T-helper 2 cell (primary cell): ENCODE measurements around the gene MYO1F.
"Not testable (repeated sequence)": the region's sequence is repeated elsewhere in the genome, so short reads cannot be mapped to it uniquely, and the experiment has no call there.

Experiments
- DNase-seq, 5 experiments: peaks; one replicate each; pipeline versions ENCODE4 v3.0.0 to v3.0.0-alpha.2; 2012 to 2022

MYO1F gene

GRCh38 chr19:8561075-8561764 is 16.0 kb downstream of the MYO1F start:
- DNase-seq: no peak

GRCh38 chr19:8558325-8558724 is 18.9 kb downstream of the MYO1F start:
- no peak for DNase-seq

- no peak for DNase-seq
Measured at GRCh38 chr19:8557642-8558238, 19.5 kb downstream of the MYO1F start.

- not testable (repeated sequence) for DNase-seq
Measured at GRCh38 chr19:8553729-8554128, 23.5 kb downstream of the MYO1F start.

- no peak for DNase-seq
Measured at GRCh38 chr19:8552810-8553209, 24.4 kb downstream of the MYO1F start.

GRCh38 chr19:8550070-8550469 is 27.2 kb downstream of the MYO1F start:
- DNase-seq: no peak

- no peak for DNase-seq
Measured at GRCh38 chr19:8545743-8546142, 31.5 kb downstream of the MYO1F start.

- DNase-seq: no peak
Measured at GRCh38 chr19:8544168-8544567, 33.1 kb downstream of the MYO1F start.

- DNase-seq: no peak
Measured at GRCh38 chr19:8539621-8540149, 37.6 kb downstream of the MYO1F start.

GRCh38 chr19:8537099-8537498 is 40.1 kb downstream of the MYO1F start:
- DNase-seq: no peak

GRCh38 chr19:8536282-8536681 is 41.0 kb downstream of the MYO1F start:
- DNase-seq: no peak

GRCh38 chr19:8532225-8532624 is 45.0 kb downstream of the MYO1F start:
- no peak for DNase-seq

- DNase-seq: no peak
Measured at GRCh38 chr19:8531470-8531869, 45.8 kb downstream of the MYO1F start.

- no peak for DNase-seq
Measured at GRCh38 chr19:8530061-8530679, 47.1 kb downstream of the MYO1F start.

- DNase-seq: no peak
Measured at GRCh38 chr19:8529369-8530006, 47.8 kb downstream of the MYO1F start.

- no peak for DNase-seq
Measured at GRCh38 chr19:8528500-8528899, 48.7 kb downstream of the MYO1F start.

- DNase-seq: peak in 1 of 5 experiments; percentile 37
Measured at GRCh38 chr19:8526345-8527091, 50.7 kb downstream of the MYO1F start.

GRCh38 chr19:8525401-8525684 is 51.9 kb downstream of the MYO1F start:
- no peak for DNase-seq

GRCh38 chr19:8519388-8519787 is 57.9 kb downstream of the MYO1F start:
- DNase-seq: no peak

GRCh38 chr19:8518536-8518935 is 58.7 kb downstream of the MYO1F start:
- DNase-seq: no peak

- peak in 3 of 5 experiments; percentile 53 to 98 (median 67) for DNase-seq
Measured at GRCh38 chr19:8517551-8518442, 59.4 kb downstream of the MYO1F start.

GRCh38 chr19:8515317-8515716 is 61.9 kb downstream of the MYO1F start:
- peak in 4 of 5 experiments; percentile 13 to 95 (median 56) for DNase-seq
